H1 (cell line): ENCODE data around the gene NUP98. TPM values are rescaled to one million over a fixed set of nuclear protein-coding genes. Genes with fewer than 3 reads are reported as not detected.

ENCODE experiments used
- CTCF ChIA-PET: fragments of 300-600 bp; sonication (Branson Sonifier 250); formaldehyde crosslinking; loops from one replicate; lab custom pipeline; 2021; ENCODE audit not compliant: partially characterized antibody; lab: Charles Lee
- POLR2A ChIA-PET: fragments of 300-600 bp; sonication (Branson Sonifier 250); formaldehyde crosslinking; loops from one replicate; lab custom pipeline; 2021; ENCODE audit warnings: inconsistent platforms; ENCODE audit not compliant: partially characterized antibody; lab: Charles Lee
- DNase-seq, 2 experiments: peaks; one replicate each; pipeline versions ENCODE4 v3.0.0 to v3.0.0-alpha.2; 2010 to 2022; ENCODE audit warnings: low spot score in 2 of 2, low read depth in 1 of 2, mixed read lengths in 1 of 2
- FAIRE-seq: peaks from 2 replicates; lab custom pipeline; 2011; peaks lifted over from hg19 to GRCh38; lab: Jason Lieb, UNC
- H2AFZ ChIP-seq: 2 replicates; pipeline ENCODE4 v1.8.1; 2012; ENCODE audit warnings: low read length, inconsistent platforms
- H2AK5ac ChIP-seq: 2 replicates; pipeline ENCODE4 v1.6.1; 2013; ENCODE audit warnings: low read depth, low read length
- H2BK120ac ChIP-seq: replicated peaks from 2 replicates; pipeline ENCODE3; 2013; ENCODE audit warnings: low read depth, low read length, inconsistent platforms
- H2BK12ac ChIP-seq: 2 replicates; pipeline ENCODE4 v1.6.1; 2013; ENCODE audit warnings: low read depth, low read length
- H2BK15ac ChIP-seq: 2 replicates; pipeline ENCODE4 v1.6.1; 2013; ENCODE audit warnings: low read length
- H2BK20ac ChIP-seq: 2 replicates; pipeline ENCODE4 v1.6.1; 2013; ENCODE audit warnings: low read length
- H2BK5ac ChIP-seq: 2 replicates; pipeline ENCODE4 v1.6.1; 2013; ENCODE audit warnings: low read depth, low read length
- H3K14ac ChIP-seq: 2 replicates; pipeline ENCODE4 v1.6.1; 2013; ENCODE audit warnings: inconsistent platforms; ENCODE audit not compliant: insufficient read length
- H3K18ac ChIP-seq: 2 replicates; pipeline ENCODE4 v1.6.1; 2013; ENCODE audit warnings: low read length; ENCODE audit errors: extremely low read depth
- H3K23ac ChIP-seq: 2 replicates; pipeline ENCODE4 v1.6.1; 2013; ENCODE audit warnings: inconsistent platforms; ENCODE audit not compliant: insufficient read length
- H3K23me2 ChIP-seq: 2 replicates; pipeline ENCODE4 v1.6.1; 2013; ENCODE audit warnings: low read depth, low read length
- H3K27ac ChIP-seq: 2 replicates; pipeline ENCODE4 v1.6.1; 2011; ENCODE audit warnings: low read depth, low read length, inconsistent platforms
- H3K27me3 ChIP-seq, 4 experiments: replicated peaks in 1 of 4; 1 replicate in 1 of 4; 2 replicates in 3 of 4; pipeline versions ENCODE4 v1.6.1 to v1.8.1; 2011 to 2013; ENCODE audit warnings: low read length in 3 of 4, mild to moderate bottlenecking in 3 of 4, inconsistent platforms in 2 of 4, mixed read lengths in 2 of 4, moderate library complexity in 1 of 4; ENCODE audit not compliant: control insufficient read depth in 3 of 4, insufficient read depth in 3 of 4; ENCODE audit errors: extremely low read depth in 1 of 4
- H3K36me3 ChIP-seq, 4 experiments: 2 replicates each; pipeline versions ENCODE4 v1.6.1 to v1.8.1; 2011 to 2013; ENCODE audit warnings: mild to moderate bottlenecking in 4 of 4, low read length in 3 of 4, moderate library complexity in 2 of 4, control low read depth in 1 of 4, inconsistent platforms in 1 of 4; ENCODE audit not compliant: insufficient read depth in 4 of 4, control insufficient read depth in 2 of 4
- H3K4ac ChIP-seq: replicated peaks from 2 replicates; pipeline ENCODE3; 2013; ENCODE audit warnings: low read length, low read depth, mixed read lengths, inconsistent platforms; ENCODE audit not compliant: insufficient read length
- H3K4me1 ChIP-seq, 4 experiments: replicated peaks in 1 of 4; 1 replicate in 1 of 4; 2 replicates in 3 of 4; pipeline versions ENCODE4 v1.6.1 to v1.8.1; 2011 to 2013; ENCODE audit warnings: low read length in 3 of 4, inconsistent platforms in 2 of 4, mixed read lengths in 1 of 4; ENCODE audit not compliant: insufficient read depth in 4 of 4, control insufficient read depth in 3 of 4
- H3K4me2 ChIP-seq, 2 experiments: 2 replicates each; pipeline versions ENCODE4 v1.6.1 to v1.8.1; 2011 to 2013; ENCODE audit warnings: low read depth in 2 of 2, low read length in 2 of 2, control low read depth in 1 of 2, inconsistent platforms in 1 of 2, mild to moderate bottlenecking in 1 of 2; ENCODE audit not compliant: insufficient read depth in 1 of 2
- H3K4me3 ChIP-seq, 4 experiments: fragments of 200-600, 300-600 bp in 1 of 4; sonication (generic), shearing (Covaris generic), sonication (Bioruptor Twin) in 1 of 4; 2 replicates each; pipeline versions ENCODE4 v1.5.1 to v1.8.1; 2011 to 2016; ENCODE audit warnings: low read length in 4 of 4, low read depth in 3 of 4, control low read depth in 2 of 4, inconsistent platforms in 2 of 4, mild to moderate bottlenecking in 2 of 4, mixed read lengths in 1 of 4, moderate library complexity in 1 of 4; ENCODE audit not compliant: insufficient read depth in 2 of 4; ENCODE audit errors: extremely low read depth in 1 of 4
- H3K56ac ChIP-seq: replicated peaks from 2 replicates; pipeline ENCODE3; 2013; ENCODE audit warnings: low read depth, mild to moderate bottlenecking, mixed read lengths, low read length, inconsistent platforms; ENCODE audit not compliant: insufficient read length
- H3K79me1 ChIP-seq: 2 replicates; pipeline ENCODE4 v1.6.1; 2013; ENCODE audit warnings: low read depth, low read length, control low read depth
- H3K79me2 ChIP-seq, 2 experiments: 2 replicates each; pipeline versions ENCODE4 v1.6.1 to v1.8.1; 2012 to 2013; ENCODE audit warnings: low read length in 2 of 2, mild to moderate bottlenecking in 2 of 2, inconsistent platforms in 1 of 2; ENCODE audit not compliant: insufficient read depth in 2 of 2, control insufficient read depth in 1 of 2
- H3K9ac ChIP-seq, 4 experiments: replicated peaks in 1 of 4; 1 replicate in 1 of 4; 2 replicates in 3 of 4; pipeline versions ENCODE4 v1.6.1 to v1.8.1; 2011 to 2013; ENCODE audit warnings: low read depth in 3 of 4, low read length in 3 of 4, control low read depth in 2 of 4, mild to moderate bottlenecking in 2 of 4, moderate library complexity in 2 of 4, inconsistent platforms in 1 of 4; ENCODE audit errors: extremely low read depth in 1 of 4
- H3K9me3 ChIP-seq, 2 experiments: 2 replicates each; pipeline versions ENCODE4 v1.6.1 to v1.8.1; 2012 to 2013; ENCODE audit warnings: mild to moderate bottlenecking in 2 of 2, moderate library complexity in 2 of 2, control low read depth in 1 of 2, inconsistent platforms in 1 of 2, low read depth in 1 of 2, low read length in 1 of 2, mixed read lengths in 1 of 2; ENCODE audit not compliant: insufficient read depth in 2 of 2
- H4K20me1 ChIP-seq, 2 experiments: replicated peaks in 1 of 2; 2 replicates each; pipeline versions ENCODE3 to v1.8.1; 2011 to 2013; ENCODE audit warnings: inconsistent platforms in 2 of 2, low read length in 2 of 2, mild to moderate bottlenecking in 1 of 2; ENCODE audit not compliant: insufficient read depth in 2 of 2, control insufficient read depth in 1 of 2
- H4K5ac ChIP-seq: 2 replicates; pipeline ENCODE4 v1.6.1; 2013; ENCODE audit warnings: low read length, low read depth, mixed read lengths, inconsistent platforms; ENCODE audit not compliant: insufficient read length
- H4K8ac ChIP-seq: 2 replicates; pipeline ENCODE4 v1.8.0; 2013; ENCODE audit warnings: mild to moderate bottlenecking, moderate library complexity, low read length, inconsistent platforms; ENCODE audit not compliant: insufficient read depth; ENCODE audit errors: extremely low read depth
- H4K91ac ChIP-seq: replicated peaks from 2 replicates; pipeline ENCODE3; 2013; ENCODE audit warnings: low read length, mixed read lengths, inconsistent platforms; ENCODE audit not compliant: insufficient read length
- POLR2A ChIP-seq, 2 experiments: IDR thresholded peaks; 1 replicate in 1 of 2; 2 replicates in 1 of 2; pipeline ENCODE4 v1.6.1; 2011; ENCODE audit warnings: low read depth in 2 of 2, low read length in 2 of 2, mild to moderate bottlenecking in 2 of 2; ENCODE audit errors: control extremely low read depth in 1 of 2
- POLR2AphosphoS5 ChIP-seq: IDR thresholded peaks from 2 replicates; pipeline ENCODE4 v1.6.1; 2011; ENCODE audit warnings: low read depth, low read length
- SAP30 ChIP-seq: fragments of 300-600 bp; sonication (generic); IDR thresholded peaks from 2 replicates; pipeline ENCODE4 v1.7.1; 2012; ENCODE audit warnings: low read length, moderate library complexity, mild to moderate bottlenecking, inconsistent platforms; ENCODE audit not compliant: insufficient read depth, insufficient replicate concordance
- whole genome bisulfite sequencing, 2 experiments: shearing (Covaris generic) in 1 of 2; methylation state at CpG; one replicate each; pipeline versions ENCODE4 v1.1.6 to v1.1.7; 2013 to 2015; ENCODE audit warnings: low lambda C conversion rate in 2 of 2, mixed read lengths in 2 of 2, inconsistent platforms in 1 of 2, low coverage in 1 of 2, missing lambda C conversion rate in 1 of 2; ENCODE audit not compliant: insufficient replicate concordance in 2 of 2, insufficient coverage in 1 of 2, insufficient read length in 1 of 2; ENCODE audit errors: extremely low coverage in 1 of 2, missing lambda C conversion rate in 1 of 2; 5-methylcytosine and 5-hydroxymethylcytosine counted together
- polyA plus RNA-seq, 7 experiments: library from polyadenylated mRNA; depleted of rRNA in 3 of 7; stranded (reverse) in 5 of 7; unstranded in 2 of 7; fragments of >200 nt in 5 of 7; fragments of 200-250 nt in 2 of 7; gene quantifications; 1 replicate in 5 of 7; 2 replicates in 1 of 7; 4 replicates in 1 of 7; pipeline versions ENCODE4 v1.2.1 to v1.2.3, GENCODE V29; 2011 to 2013; ENCODE audit warnings: missing spikeins in 2 of 7, mixed read lengths in 2 of 7
- total RNA-seq: library from RNA; stranded (reverse); fragmentation: NEBNext Ultra II Directional; extraction: Animal tissue kit (Norgen Biotek cat#: 25700); gene quantifications from 2 replicates; pipeline ENCODE4 v1.2.1, GENCODE V29; 2021

Gene NUP98
- total and polyA plus RNA-seq, 2 of the 8 experiments (the other 6 are each of a cell fraction or from before 2014, with no cell fraction given), result 98.6 to 261 TPM

DNA sequence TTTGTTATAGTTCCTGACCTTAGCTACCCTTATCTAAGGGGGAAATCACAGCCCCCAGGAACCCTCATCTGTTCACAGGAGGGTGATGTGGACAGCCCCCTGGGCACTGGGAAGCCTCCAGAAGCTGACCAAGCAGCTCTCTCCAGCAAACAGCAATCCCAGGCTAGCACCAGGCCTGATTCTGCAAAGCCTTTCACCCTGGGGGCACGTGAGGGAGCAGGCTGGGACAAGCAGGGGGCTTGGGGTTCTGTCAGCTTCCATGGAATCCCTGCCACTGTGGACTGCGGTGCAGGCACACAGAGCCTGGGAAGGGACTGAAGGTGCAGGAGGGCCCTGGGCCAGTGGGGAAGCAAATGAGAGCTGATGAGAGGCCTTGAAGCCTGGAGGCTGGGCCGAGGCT, 13.1 kb upstream of the NUP98 start:
- Histone ChIP-seq H3K9ac (no peak overlapping the region), H4K20me1 (peaks cover 0 to 2% of the 10 kb centered on the region in 2 experiments), H3K9me3 (no peaks in the 10 kb centered on the region), H3K4ac (no peak overlapping the region), H2BK20ac (no peak overlapping the region), H3K79me1 (peaks cover 4% of the 10 kb centered on the region), H2BK120ac (no peak overlapping the region), H3K27me3 (no peaks in the 10 kb centered on the region), H2BK15ac (no peak overlapping the region), H3K36me3 (no peaks in the 10 kb centered on the region), H2AFZ (no peak overlapping the region), H3K4me1 (peaks cover 0 to 8% (median 5%) of the 10 kb centered on the region in 4 experiments; a peak in 5 of 7 replicates), H2BK12ac (no peak overlapping the region), H3K27ac (no peak overlapping the region), H3K14ac (no peak overlapping the region), H3K23ac (no peak overlapping the region), H3K56ac (no peak overlapping the region), H3K79me2 (peaks cover 0 to 5% of the 10 kb centered on the region in 2 experiments; a peak in 2 of 4 replicates), H4K5ac (no peak overlapping the region), H4K8ac (no peak overlapping the region), H3K4me2 (no peak overlapping the region), H2AK5ac (no peak overlapping the region), H3K18ac (no peak overlapping the region), H3K23me2 (no peaks in the 10 kb centered on the region; the same call in 1 of the 2 replicates), H4K91ac (no peak overlapping the region), H2BK5ac (no peak overlapping the region), H3K4me3 (no peak overlapping the region)
- no peak for DNase-seq
- no peak for FAIRE-seq
- 91% methylated on average over 3 of the region's 3 CpGs; no CpG with 5 or more reads in 1 of the 2 experiments for WGBS, 2 experiments
- POLR2A ChIA-PET, result interaction anchor here (0.6 to 4.3 kb wide), 4 partner anchors 9 to 18 kb away, joined by 3 to 32 read pairs (median 4); no protein-coding TSS in a partner anchor
- CTCF ChIA-PET, result interaction anchor here (0.6 to 10.8 kb wide), 15 partner anchors 10 to 263 kb away, joined by 3 to 81 read pairs (median 6); partner anchors contain the start of genes NUP98 and STIM1
- TF ChIP-seq SAP30 (no peak), POLR2AphosphoS5 (no peak), POLR2A (IDR thresholded peaks at IDR 0.05; ENCODE audit: control extremely low read depth in 1 of 2, low read depth in 2 of 2, low read length in 2 of 2) (no peak)
